ENCODE results near the gene ATP9B. TPM values are rescaled to one million over a fixed set of nuclear protein-coding genes. Genes with fewer than 3 reads are reported as not detected.

The ATP9B gene
- total RNA-seq, 1 donor from 2014 or later, result 50.3 TPM

DNA sequence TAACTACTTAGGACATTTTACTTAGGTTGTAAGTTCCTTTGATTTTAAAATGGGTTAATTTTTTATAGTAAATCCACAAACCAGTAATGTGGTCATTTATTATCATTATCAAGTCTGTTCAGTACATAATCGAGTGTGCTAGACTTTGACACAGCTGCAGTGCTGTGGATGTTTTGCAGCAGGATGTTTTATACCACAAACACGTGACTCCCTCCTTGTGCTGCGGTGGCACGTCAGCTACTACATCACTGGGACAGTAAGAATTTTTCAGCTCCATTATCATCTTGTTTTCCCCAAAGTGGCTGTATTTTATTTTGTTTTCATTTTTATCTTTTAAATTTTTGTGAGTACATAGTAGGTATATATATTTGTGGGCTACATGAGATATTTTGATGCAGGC lies 70.0 kb downstream of the ATP9B start:
- no peaks in the 10 kb centered on the region for H3K9me3 ChIP-seq
- TF ChIP-seq CTCF (IDR thresholded peaks at IDR 0.05) (no peak), POLR2AphosphoS5 (IDR thresholded peaks at IDR 0.05; ENCODE audit: insufficient read depth in 1 of 2, low read depth in 1 of 2) (no peak), POLR2A (IDR thresholded peaks at IDR 0.05) (no peak)
- no peak for DNase-seq (ENCODE audit: extremely low spot score in 2 of 2)
- H3K27me3 ChIP-seq, result no peaks in the 10 kb centered on the region
- no peak overlapping the region for H3K27ac ChIP-seq
- intact Hi-C loops (cut with DNase I), result no loop called here
- H3K4me3 ChIP-seq, result no peak overlapping the region
- H3K4me1 ChIP-seq, result no peaks in the 10 kb centered on the region
- no peaks in the 10 kb centered on the region for H3K36me3 ChIP-seq

DNA sequence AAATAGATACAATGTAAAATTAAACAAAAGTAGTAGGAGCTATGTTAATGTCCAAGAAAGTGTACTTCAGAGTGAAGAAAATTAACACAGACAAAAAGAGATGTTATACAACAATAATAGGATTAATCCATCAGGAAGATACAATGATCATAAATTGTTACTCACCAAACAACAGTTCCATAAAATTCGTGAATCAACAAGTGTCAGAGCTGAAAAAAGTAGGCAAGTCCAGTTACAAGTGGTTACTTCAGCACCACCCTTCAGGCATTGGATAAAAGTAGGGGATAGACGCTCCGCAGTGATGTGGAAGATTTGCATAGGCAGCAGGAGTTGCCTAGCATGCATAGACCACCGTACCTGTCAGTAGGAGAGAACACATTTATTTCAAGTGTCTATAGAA lies 77.8 kb downstream of the ATP9B start:
- H3K27ac ChIP-seq, result no peak overlapping the region
- intact Hi-C loops (cut with DNase I), result no loop called here
- no peak overlapping the region for H3K4me3 ChIP-seq
- H3K27me3 ChIP-seq, result no peaks in the 10 kb centered on the region
- TF ChIP-seq POLR2AphosphoS5 (IDR thresholded peaks at IDR 0.05; ENCODE audit: insufficient read depth in 1 of 2, low read depth in 1 of 2), result no peak
- no peak for TF ChIP-seq CTCF (IDR thresholded peaks at IDR 0.05)
- TF ChIP-seq POLR2A (IDR thresholded peaks at IDR 0.05), result no peak
- no peaks in the 10 kb centered on the region for H3K4me1 ChIP-seq
- H3K36me3 ChIP-seq, result peaks cover 0 to 14% of the 10 kb centered on the region in 2 donors
- no peak for DNase-seq (ENCODE audit: extremely low spot score in 2 of 2)
- H3K9me3 ChIP-seq, result no peaks in the 10 kb centered on the region

DNA sequence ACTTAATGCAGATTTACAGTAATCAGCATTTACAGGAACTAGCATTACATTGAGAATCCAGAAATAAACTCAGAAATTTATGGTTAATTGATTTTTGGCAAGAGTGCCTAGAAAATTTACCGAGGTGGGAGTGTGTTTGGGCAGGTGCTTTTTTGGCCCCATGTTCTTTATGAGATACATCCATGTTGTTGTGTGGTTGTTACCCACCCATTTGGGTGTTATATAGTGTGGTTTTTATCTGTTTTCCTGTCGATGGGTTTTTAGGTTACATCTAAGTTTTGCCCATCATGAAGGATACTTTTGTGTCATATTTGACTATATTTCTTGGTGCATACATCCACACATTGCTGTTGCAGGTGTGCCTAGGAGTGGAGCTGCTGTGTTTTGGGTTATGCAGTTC lies 82.0 kb downstream of the ATP9B start:
- TF ChIP-seq POLR2AphosphoS5 (IDR thresholded peaks at IDR 0.05; ENCODE audit: insufficient read depth in 1 of 2, low read depth in 1 of 2) (no peak), POLR2A (IDR thresholded peaks at IDR 0.05) (no peak), CTCF (IDR thresholded peaks at IDR 0.05) (no peak)
- no peaks in the 10 kb centered on the region for H3K27me3 ChIP-seq
- H3K9me3 ChIP-seq, result no peaks in the 10 kb centered on the region
- H3K27ac ChIP-seq, result no peak overlapping the region
- DNase-seq (ENCODE audit: extremely low spot score in 2 of 2), result no peak
- peaks cover 0 to 10% of the 10 kb centered on the region in 2 donors for H3K36me3 ChIP-seq
- H3K4me3 ChIP-seq, result no peak overlapping the region
- intact Hi-C loops (cut with DNase I), result no loop called here
- no peaks in the 10 kb centered on the region for H3K4me1 ChIP-seq

GRCh38 chr18:79156327-79156726 lies 87.1 kb downstream of the ATP9B start:
- Histone ChIP-seq H3K4me1 (no peaks in the 10 kb centered on the region), H3K4me3 (no peak overlapping the region), H3K27me3 (no peaks in the 10 kb centered on the region), H3K9me3 (no peaks in the 10 kb centered on the region), H3K36me3 (peaks cover 0 to 8% of the 10 kb centered on the region in 2 donors), H3K27ac (peak overlapping the region; percentile 56)
- intact Hi-C loops (cut with DNase I), result no loop called here
- DNase-seq (ENCODE audit: extremely low spot score in 2 of 2), result no peak
- TF ChIP-seq CTCF (IDR thresholded peaks at IDR 0.05) (no peak), POLR2AphosphoS5 (IDR thresholded peaks at IDR 0.05; ENCODE audit: insufficient read depth in 1 of 2, low read depth in 1 of 2) (no peak), POLR2A (IDR thresholded peaks at IDR 0.05) (no peak)

DNA sequence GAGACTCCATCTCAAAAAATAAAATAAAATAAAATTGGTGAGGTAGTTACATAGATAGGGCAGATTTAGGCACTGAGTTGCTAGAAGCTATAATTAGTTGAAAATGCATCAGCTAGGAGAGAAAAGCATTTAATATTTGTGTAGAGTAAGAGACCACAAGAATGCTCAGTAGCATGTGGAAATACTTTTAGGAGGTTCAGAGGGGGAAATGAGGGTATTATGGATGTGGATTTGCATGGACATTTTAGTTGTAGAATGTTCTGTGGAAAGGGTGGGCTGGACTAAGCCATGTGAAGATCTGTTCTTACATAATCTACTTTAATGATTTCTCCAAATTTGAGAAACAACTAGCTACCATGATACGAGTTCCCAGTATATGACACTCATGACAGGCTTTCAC lies 95.5 kb downstream of the ATP9B start:
- Histone ChIP-seq H3K36me3 (peaks cover 0 to 17% of the 10 kb centered on the region in 2 donors), H3K27me3 (no peaks in the 10 kb centered on the region), H3K27ac (no peak overlapping the region), H3K4me3 (no peak overlapping the region), H3K9me3 (no peaks in the 10 kb centered on the region), H3K4me1 (peaks cover under 1% of the 10 kb centered on the region)
- DNase-seq (ENCODE audit: extremely low spot score in 2 of 2), result no peak
- intact Hi-C loops (cut with DNase I), result no loop called here
- TF ChIP-seq CTCF (IDR thresholded peaks at IDR 0.05), result no peak
- TF ChIP-seq POLR2A (IDR thresholded peaks at IDR 0.05), result no peak
- TF ChIP-seq POLR2AphosphoS5 (IDR thresholded peaks at IDR 0.05; ENCODE audit: insufficient read depth in 1 of 2, low read depth in 1 of 2), result no peak

All from vagina (tissue), 2 donors.